Measurements from ENCODE around the gene PRMT9. TPM values are rescaled to one million over a fixed set of nuclear protein-coding genes. Genes with fewer than 3 reads are reported as not detected.

Gene PRMT9
- total RNA-seq, 1 experiment from 2014 or later: 10.5 TPM

DNA sequence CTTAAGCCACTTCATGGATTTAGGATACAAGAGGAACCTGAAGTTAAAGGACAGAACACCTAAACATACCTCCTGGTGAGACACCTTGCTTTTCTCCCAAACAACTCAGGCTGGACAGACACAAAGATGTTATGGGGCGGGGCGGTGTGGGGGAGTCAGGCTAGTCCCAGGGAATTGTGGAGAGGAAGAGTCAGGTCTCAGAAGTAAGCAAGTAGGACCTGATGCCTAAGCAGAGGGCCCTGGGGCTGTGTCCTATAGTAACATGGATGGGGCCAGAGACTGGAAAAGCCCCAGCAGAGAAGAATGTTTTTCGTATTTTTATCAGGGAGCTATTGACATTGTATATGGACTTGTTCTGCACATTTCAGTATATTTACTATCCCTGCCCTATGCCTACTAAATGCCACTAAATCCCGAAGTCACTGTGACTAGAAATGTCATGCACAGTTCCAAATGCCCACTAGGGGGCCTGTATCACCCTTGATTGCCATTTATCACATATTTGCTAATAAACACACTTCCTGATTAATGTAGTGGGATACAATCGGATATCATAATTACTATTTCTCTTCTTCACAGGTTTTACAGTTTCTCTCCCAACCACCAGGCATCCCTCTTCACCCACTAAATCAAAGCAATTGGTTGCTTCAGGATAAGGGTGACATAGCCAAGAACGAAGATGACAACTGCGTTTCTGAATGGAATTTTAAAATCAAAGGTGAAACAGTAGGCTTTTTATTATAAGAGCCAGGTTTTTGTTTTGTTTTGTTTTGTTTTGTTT, 24.1 kb upstream of the PRMT9 start:
- no peak overlapping the region for H3K4me3 Mint-ChIP-seq
- Histone ChIP-seq H2BK5ac (ENCODE audit: insufficient read length, low read length) (no peak overlapping the region), H3K79me1 (ENCODE audit: insufficient read depth, low read depth, low read length, poor library complexity, severe bottlenecking) (no peaks in the 10 kb centered on the region), H2BK20ac (ENCODE audit: low read depth, low read length, poor library complexity, severe bottlenecking) (no peak overlapping the region), H3K9ac (ENCODE audit: extremely low read depth, insufficient read length, low read length) (no peak overlapping the region), H3T11ph (ENCODE audit: low read length) (no peak overlapping the region), H3K56ac (ENCODE audit: insufficient read length, low read depth, low read length) (no peak overlapping the region), H2AK5ac (ENCODE audit: insufficient read length, low read length) (no peak overlapping the region), H3K23me2 (ENCODE audit: insufficient read length, low read depth, low read length, poor library complexity, severe bottlenecking) (no peaks in the 10 kb centered on the region), H2BK120ac (ENCODE audit: low read depth, low read length, poor library complexity, severe bottlenecking) (no peak overlapping the region), H3K14ac (ENCODE audit: insufficient read depth, low read length) (no peak overlapping the region), H3K9me3 (ENCODE audit: control insufficient read depth, low read depth, low read length) (no peaks in the 10 kb centered on the region), H3K4me2 (ENCODE audit: insufficient read depth, insufficient read length, low read length) (no peak overlapping the region), H3K23ac (ENCODE audit: insufficient read length, low read depth, low read length) (no peak overlapping the region), H3K79me2 (ENCODE audit: insufficient read depth, low read length) (no peaks in the 10 kb centered on the region), H4K20me1 (ENCODE audit: control insufficient read depth, insufficient read depth, insufficient read length) (no peaks in the 10 kb centered on the region), H4K5ac (ENCODE audit: insufficient read length, low read depth, low read length) (no peak overlapping the region), H3K27me3 (ENCODE audit: insufficient read depth, low read length) (no peaks in the 10 kb centered on the region), H3K4ac (ENCODE audit: low read depth, low read length) (no peak overlapping the region), H2AFZ (ENCODE audit: low read length) (no peak overlapping the region), H3K4me1 (ENCODE audit: insufficient read depth, low read length) (no peaks in the 10 kb centered on the region), H4K91ac (ENCODE audit: insufficient read length, low read depth, low read length) (no peak overlapping the region), H2BK15ac (ENCODE audit: low read depth, low read length) (no peak overlapping the region), H3K27ac (ENCODE audit: insufficient read length, low read depth, low read length) (no peak overlapping the region), H3K18ac (ENCODE audit: insufficient read length, low read depth, low read length) (no peak overlapping the region), H2BK12ac (ENCODE audit: insufficient read length, low read depth, low read length) (no peak overlapping the region), H4K8ac (replicated peaks; ENCODE audit: insufficient read length, low read depth, low read length) (no peak overlapping the region)
- no CpG with 5 or more reads among the region's 7 CpGs for WGBS (ENCODE audit: extremely low coverage, insufficient read length, low lambda C conversion rate)
- H3K4me1 Mint-ChIP-seq: peaks cover 4 to 7% of the 10 kb centered on the region in 2 experiments; a peak in 3 of 4 replicates
- TF ChIP-seq, protein P1, sequence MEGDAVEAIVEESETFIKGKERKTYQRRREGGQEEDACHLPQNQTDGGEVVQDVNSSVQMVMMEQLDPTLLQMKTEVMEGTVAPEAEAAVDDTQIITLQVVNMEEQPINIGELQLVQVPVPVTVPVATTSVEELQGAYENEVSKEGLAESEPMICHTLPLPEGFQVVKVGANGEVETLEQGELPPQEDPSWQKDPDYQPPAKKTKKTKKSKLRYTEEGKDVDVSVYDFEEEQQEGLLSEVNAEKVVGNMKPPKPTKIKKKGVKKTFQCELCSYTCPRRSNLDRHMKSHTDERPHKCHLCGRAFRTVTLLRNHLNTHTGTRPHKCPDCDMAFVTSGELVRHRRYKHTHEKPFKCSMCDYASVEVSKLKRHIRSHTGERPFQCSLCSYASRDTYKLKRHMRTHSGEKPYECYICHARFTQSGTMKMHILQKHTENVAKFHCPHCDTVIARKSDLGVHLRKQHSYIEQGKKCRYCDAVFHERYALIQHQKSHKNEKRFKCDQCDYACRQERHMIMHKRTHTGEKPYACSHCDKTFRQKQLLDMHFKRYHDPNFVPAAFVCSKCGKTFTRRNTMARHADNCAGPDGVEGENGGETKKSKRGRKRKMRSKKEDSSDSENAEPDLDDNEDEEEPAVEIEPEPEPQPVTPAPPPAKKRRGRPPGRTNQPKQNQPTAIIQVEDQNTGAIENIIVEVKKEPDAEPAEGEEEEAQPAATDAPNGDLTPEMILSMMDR (conservative IDR thresholded peaks at IDR 0.05): peak; percentile 87
- no peaks in the 10 kb centered on the region; a peak in 2 of 5 replicates for H3K9me3 Mint-ChIP-seq
- H3K36me3 Mint-ChIP-seq (ENCODE audit: insufficient read depth in 1 of 3, low read depth in 3 of 3): 0 out of 7 replicates have a peak, but pooled peaks cover 0 to 2% (median 0%) of the 10 kb centered on the region in 3 experiments
- no peak for DNase-seq
- no peak overlapping the region; a peak in 2 of 7 replicates for H3K27ac Mint-ChIP-seq
- no peaks in the 10 kb centered on the region for H3K27me3 Mint-ChIP-seq (ENCODE audit: low read depth)

Measured in H9 (cell line).